Endothelial cell of umbilical vein (primary cell): ENCODE data around the gene BPIFB3.

Source experiments
- EZH2 ChIP-seq: IDR thresholded peaks from 2 replicates; pipeline ENCODE4 v1.6.1; 2012; ENCODE audit warnings: borderline replicate concordance, low read depth, mild to moderate bottlenecking, moderate library complexity, low read length, inconsistent platforms; ENCODE audit not compliant: severe bottlenecking
- POLR2A ChIP-seq: IDR thresholded peaks from 2 replicates; pipeline ENCODE4 v1.6.1; 2012; ENCODE audit warnings: low read depth, mild to moderate bottlenecking, control low read depth, low read length
- POLR2AphosphoS5 ChIP-seq: IDR thresholded peaks from 2 replicates; pipeline ENCODE4 v1.6.1; 2012; ENCODE audit warnings: low read depth, mild to moderate bottlenecking, control low read depth, low read length, moderate library complexity; ENCODE audit not compliant: insufficient read depth
- TF ChIP-seq, protein P1 (sequence below), 2 donors: IDR thresholded peaks; 1 replicate in 1 of 2; 2 replicates in 1 of 2; pipeline ENCODE4 v1.5.1; 2011; ENCODE audit warnings: low read length in 2 of 2, mild to moderate bottlenecking in 2 of 2, moderate library complexity in 2 of 2, control low read depth in 1 of 2, inconsistent platforms in 1 of 2, low read depth in 1 of 2; ENCODE audit not compliant: insufficient read depth in 1 of 2; ENCODE audit errors: extremely low read depth in 1 of 2

DNA sequence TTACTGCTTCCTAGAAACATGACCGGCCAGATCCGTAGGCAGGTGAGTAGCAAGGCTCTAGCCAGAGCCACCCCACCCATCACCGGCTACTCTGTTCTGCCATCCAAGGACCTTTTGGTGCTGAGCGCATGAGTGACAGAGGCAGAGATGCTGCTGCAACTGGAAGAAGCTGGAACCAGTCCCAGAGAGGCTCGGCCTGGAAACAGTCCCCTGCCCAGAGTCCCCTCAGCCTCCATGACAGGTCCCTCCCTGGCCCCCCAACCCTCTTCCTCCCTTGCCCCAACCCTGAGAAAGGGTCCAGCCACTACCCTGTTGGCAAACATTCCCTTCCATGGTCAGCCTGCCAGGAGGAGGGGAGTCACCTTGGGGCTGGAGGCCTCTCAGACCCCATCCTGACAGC, 57.6 kb downstream of the BPIFB3 start:
- TF ChIP-seq, protein P1, sequence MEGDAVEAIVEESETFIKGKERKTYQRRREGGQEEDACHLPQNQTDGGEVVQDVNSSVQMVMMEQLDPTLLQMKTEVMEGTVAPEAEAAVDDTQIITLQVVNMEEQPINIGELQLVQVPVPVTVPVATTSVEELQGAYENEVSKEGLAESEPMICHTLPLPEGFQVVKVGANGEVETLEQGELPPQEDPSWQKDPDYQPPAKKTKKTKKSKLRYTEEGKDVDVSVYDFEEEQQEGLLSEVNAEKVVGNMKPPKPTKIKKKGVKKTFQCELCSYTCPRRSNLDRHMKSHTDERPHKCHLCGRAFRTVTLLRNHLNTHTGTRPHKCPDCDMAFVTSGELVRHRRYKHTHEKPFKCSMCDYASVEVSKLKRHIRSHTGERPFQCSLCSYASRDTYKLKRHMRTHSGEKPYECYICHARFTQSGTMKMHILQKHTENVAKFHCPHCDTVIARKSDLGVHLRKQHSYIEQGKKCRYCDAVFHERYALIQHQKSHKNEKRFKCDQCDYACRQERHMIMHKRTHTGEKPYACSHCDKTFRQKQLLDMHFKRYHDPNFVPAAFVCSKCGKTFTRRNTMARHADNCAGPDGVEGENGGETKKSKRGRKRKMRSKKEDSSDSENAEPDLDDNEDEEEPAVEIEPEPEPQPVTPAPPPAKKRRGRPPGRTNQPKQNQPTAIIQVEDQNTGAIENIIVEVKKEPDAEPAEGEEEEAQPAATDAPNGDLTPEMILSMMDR (IDR thresholded peaks at IDR 0.05; ENCODE audit: extremely low read depth in 1 of 2, insufficient read depth in 1 of 2, low read depth in 1 of 2, low read length in 2 of 2): no peak
- TF ChIP-seq POLR2AphosphoS5 (no peak), POLR2A (no peak), EZH2 (no peak)
